ENCODE results near the gene TM4SF20. TPM values are rescaled to one million over a fixed set of nuclear protein-coding genes. Genes with fewer than 3 reads are reported as not detected.
"Not testable (repeated sequence)": the region's sequence is repeated elsewhere in the genome, so short reads cannot be mapped to it uniquely, and the experiment has no call there.

The TM4SF20 gene
- total RNA-seq, 1 donor from 2014 or later, result not detected

DNA sequence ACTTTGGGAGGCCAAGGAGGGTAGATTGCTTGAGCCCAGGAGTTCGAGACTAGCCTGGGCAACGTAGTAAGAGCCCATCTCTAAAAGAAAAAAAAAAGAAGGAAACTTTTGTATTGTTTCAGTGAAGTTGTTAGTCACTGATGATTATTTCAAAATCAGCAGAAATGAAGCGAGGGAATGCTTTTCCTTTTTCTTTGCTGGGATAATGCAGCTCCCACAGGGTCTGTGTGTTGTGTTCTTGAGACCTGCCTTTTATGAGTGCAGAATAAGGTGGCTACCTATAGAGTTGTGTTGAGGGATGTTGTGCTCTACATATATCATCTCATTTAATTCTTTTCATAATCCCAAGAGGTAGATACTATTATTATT, 11.7 kb downstream of the TM4SF20 start:
- DNase-seq (ENCODE audit: low spot score), result no peak

DNA sequence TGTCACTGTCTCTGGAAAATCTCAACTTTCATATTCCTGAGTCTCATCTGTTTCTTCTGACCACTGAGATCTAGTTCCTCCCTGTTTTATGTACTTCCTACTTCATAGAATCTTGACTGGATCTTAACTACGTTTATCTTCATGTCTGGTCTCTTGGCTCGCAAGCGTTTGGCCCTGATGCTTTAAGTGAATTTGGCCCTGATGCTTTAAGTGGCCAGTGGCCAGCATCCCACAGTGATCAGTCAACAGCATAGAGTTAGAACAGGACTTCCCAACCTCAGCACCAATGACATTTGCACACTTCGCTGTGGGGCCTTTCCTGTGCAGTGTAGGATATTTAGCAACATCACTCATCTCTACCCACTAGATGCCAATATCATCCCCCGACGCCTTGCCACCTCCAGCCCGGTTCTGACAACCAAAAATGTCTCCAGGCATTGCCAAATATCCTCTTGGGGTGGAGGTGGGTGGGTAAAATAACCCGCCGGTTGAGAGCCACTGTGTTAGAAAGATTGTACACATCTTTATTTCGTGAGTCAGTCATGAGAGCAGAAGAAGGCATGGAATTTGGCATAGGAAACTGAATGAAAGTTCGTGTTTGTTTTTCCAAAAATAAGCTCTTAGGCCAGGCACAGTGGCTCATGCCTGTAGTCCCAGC, 12.2 kb downstream of the TM4SF20 start:
- DNase-seq (ENCODE audit: low spot score), result no peak

DNA sequence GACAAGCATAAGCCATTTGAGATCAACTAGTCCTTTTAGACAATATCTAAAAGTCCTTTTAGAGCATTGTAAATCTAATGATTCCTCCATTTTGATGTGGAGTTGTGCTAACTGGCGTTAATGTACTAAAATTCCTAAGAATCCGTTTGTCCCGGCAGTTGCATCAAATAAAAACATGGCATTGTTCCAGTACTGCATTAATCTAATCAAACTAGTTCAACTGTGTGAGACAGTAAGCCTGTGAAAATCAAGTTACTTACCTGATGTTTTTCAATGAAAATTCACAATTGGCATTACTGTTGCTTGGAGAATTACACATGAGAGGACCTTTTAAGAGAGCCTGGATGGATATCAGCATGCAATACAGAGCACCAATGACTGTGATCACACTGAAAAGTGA, 13.3 kb downstream of the TM4SF20 start:
- DNase-seq (ENCODE audit: low spot score), result no peak

GRCh38 chr2:227364585-227365263, 14.4 kb downstream of the TM4SF20 start:
- DNase-seq (ENCODE audit: low spot score), result not testable (repeated sequence)

GRCh38 chr2:227363756-227364155, 15.3 kb downstream of the TM4SF20 start:
- no peak for DNase-seq (ENCODE audit: low spot score)

GRCh38 chr2:227360351-227360750, 18.8 kb downstream of the TM4SF20 start:
- DNase-seq (ENCODE audit: low spot score), result no peak

- DNase-seq (ENCODE audit: low spot score), result no peak
Measured at GRCh38 chr2:227351639-227352038, 27.5 kb downstream of the TM4SF20 start.

GRCh38 chr2:227349989-227350612, 29.0 kb downstream of the TM4SF20 start:
- DNase-seq (ENCODE audit: low spot score), result no peak

DNA sequence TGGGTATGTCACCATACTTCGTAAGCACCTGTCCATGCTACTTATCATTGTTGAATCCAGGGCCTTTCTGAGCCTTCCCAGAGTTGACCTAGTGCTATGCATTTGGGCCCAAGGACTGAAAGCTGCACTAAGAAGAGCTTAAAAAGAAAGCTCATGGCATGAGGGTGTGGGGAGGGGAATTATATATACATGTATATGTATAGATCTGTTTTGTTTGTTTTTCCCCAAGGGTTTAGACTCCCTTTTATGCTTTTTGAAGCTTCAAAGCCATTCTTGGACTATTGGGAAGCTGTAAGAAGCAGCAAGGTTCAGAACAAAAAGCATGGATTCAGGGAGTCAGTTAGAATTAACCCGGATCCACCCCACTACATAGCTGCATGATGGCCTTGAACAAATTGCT, 30.8 kb downstream of the TM4SF20 start:
- DNase-seq (ENCODE audit: low spot score), result no peak

DNA sequence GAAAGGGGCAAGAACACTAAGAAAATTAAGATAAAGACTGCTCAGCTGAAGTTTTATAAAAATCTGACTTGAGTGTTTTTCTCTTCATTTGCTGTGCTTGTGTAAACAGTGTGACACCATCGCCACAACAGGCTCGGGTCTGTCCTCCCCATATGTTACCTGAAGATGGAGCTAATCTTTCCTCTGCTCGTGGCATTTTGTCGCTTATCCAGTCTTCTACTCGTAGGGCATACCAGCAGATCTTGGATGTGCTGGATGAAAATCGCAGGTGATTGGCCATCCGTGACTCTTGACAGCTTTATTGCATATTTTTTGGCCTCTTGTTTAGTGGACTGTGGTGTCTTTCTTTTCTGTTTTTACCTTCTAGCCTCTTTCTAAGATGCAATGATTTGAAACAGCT, 32.0 kb downstream of the TM4SF20 start:
- DNase-seq (ENCODE audit: low spot score), result no peak

DNA sequence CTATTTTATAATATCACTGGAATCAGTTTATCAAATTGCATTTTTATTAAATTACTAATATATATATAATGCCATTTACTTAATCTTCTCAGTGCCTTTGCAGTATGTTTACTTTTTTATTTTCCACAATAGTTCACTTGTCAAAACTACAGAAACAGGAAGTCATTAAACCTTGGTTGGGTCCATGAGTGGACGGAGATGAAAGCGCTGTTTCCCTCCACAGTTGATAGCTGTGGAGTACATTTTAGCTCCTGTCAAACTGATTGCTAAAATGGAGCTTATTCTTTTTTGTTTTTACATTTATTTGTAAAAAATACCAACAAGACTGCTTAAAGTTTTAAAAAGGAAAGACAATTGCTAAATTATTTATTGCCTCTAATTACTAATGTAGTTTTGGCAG, 34.9 kb downstream of the TM4SF20 start:
- no peak for DNase-seq (ENCODE audit: low spot score)

- no peak for DNase-seq (ENCODE audit: low spot score)
Measured at GRCh38 chr2:227341553-227341952, 37.6 kb downstream of the TM4SF20 start.

DNA sequence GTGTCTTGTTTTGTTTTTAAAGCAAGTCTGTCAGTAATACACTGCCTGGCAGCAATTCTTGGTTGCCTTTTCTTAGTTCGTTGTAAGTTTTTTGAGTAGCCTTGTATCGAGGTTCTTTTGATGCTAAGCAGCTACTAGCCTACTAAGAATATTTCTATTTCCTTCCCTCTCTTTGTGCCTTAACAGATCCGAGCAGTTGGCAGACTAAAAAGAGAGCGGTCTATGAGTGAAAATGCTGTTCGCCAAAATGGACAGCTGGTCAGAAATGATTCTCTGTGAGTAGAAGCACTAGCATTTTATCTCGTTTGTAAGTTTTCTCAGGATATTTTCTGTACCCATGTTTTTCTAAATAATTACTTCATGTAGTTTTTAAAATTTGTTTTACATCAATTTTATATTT, 39.0 kb downstream of the TM4SF20 start:
- no peak for DNase-seq (ENCODE audit: low spot score)

GRCh38 chr2:227339098-227339599, 40.0 kb downstream of the TM4SF20 start:
- no peak for DNase-seq (ENCODE audit: low spot score)

GRCh38 chr2:227337442-227337841, 41.7 kb downstream of the TM4SF20 start:
- DNase-seq (ENCODE audit: low spot score), result no peak

- no peak for DNase-seq (ENCODE audit: low spot score)
Measured at GRCh38 chr2:227335713-227336112, 43.4 kb downstream of the TM4SF20 start.

DNA sequence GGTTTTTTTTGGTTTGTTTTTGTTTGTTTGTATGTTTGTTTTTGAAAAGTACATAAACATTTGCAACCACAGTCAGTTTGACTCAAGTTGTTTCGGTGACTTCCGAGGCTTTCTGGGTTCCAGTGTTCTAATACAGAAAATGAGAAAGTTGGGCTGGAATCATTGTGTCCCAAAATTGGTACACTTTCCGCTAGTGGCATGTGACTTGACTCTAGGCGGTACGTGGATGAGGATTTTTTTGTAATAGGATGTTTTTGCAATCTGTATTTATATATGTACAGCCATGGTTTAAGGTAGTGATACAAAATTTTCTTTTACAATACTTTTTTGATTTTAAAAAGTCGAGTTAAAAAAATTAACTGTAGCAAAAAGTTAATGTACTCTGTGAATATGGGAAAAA, 52.3 kb downstream of the TM4SF20 start:
- DNase-seq (ENCODE audit: low spot score), result no peak

DNA sequence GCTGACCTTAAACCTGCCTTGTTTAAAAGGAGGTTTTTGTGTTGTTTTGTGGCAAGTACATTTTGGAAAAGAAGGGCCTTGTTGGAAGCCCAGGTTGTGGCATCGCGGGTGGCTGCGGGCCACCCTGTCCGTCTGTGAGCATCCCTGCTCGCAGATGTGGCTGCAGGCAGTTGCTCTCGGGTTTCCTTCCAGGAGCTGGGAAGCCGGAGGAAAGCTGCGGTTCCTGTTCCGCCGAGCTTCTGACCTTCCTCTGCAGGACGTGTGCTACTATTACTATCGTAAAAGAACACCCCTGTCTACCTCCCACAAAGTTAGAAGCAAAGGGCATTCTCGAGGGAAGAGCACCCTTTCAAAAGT, 53.3 kb downstream of the TM4SF20 start:
- no peak for DNase-seq (ENCODE audit: low spot score)

DNA sequence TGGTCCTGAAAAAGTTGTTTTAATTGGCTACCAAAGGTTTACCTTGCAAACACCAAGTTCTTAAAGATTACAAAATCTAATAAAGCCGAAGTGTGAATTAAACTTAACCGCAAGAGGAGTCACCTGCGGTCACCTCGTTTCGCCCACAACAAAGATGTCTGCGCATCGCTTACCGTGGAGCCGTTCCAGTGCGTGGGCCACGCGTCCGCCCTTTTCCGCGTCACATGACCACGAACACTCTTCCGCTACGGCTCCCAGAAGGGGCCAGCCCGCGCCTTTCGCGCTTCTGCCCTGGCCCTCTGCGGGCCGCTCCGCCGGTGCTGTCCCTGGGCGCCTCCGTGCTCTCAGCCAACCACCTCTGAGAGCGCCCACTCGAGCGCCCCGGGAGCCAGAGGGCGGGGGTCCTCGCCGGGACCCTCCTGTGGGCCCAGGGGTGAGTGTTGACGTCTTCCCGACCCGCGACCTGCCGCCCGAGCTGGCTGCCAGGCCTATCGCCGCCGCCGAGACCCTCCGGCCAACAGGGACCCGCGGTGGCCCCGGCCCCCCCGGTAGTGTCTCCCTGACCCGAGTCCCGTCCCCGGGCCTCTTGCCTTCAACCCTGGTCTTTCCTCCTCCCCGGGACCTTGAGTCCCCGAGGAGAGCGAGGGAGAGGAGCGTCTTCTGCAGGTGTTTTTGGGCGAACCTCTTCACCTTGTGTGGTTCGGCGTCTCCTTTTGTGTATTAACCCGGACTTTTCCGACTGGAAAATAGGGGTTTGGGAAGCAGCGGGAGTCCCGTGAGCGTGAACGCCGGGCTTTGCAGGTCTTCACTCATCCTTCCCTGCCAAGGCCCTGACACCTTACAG, 53.9 kb downstream of the TM4SF20 start, which contains the start of gene MFF:
MFF (plus strand) TSS at position 257 of the 844 bp plus-strand sequence. CDS start 5,415 bp downstream, outside the sequence.
- DNase-seq (ENCODE audit: low spot score), result peak; percentile 95

- no peak for DNase-seq (ENCODE audit: low spot score)
Measured at GRCh38 chr2:227324642-227324994, 54.5 kb downstream of the TM4SF20 start.

GRCh38 chr2:227323818-227324217, 55.3 kb downstream of the TM4SF20 start:
- no peak for DNase-seq (ENCODE audit: low spot score)

- no peak for DNase-seq (ENCODE audit: low spot score)
Measured at GRCh38 chr2:227322530-227323205, 56.4 kb downstream of the TM4SF20 start.
